Measurements from ENCODE around the gene CHRNB4. TPM values are rescaled to one million over a fixed set of nuclear protein-coding genes. Genes with fewer than 3 reads are reported as not detected.

The CHRNB4 gene
- polyA plus RNA-seq, 1 of the 3 experiments (the other 2 are of a cell fraction): 0.30 TPM

DNA sequence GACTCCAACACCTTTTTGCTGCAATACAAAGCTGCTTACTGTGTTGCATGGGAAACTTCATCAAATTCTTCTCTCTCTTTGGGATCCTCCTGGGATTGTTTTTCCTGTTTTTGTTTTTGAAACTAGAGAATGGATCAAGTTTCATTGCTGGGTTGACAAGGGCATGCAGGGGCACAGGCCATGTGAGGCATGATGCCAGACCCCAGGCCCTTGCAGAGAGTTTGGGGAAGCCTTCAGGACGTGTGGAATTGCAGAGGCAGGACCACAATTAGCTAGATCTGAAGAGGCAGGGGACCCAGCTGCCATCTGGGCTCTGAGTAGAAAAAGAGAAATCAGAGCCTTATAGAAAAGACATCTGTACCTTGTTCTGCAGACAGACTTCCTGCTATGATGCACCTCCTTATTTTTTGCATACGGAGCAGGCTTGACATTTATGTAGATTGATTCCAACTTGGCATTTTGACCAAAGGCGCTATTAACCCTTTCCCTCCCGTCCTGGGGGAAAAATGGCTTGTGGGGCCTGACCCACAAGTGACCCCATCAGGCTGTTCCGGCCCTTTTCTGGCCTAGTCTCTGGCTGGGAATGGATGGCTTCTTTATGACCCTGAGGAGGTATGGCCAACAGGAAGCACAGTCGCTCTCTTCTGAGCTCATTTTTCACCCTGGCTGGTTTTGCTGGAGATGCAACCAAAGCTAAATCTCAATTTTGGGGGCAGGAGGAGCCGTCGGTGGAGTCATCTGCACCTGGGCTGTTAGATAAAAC lies 44.3 kb upstream of the CHRNB4 start:
- TF ChIP-seq RXRA (IDR thresholded peaks at IDR 0.05; ENCODE audit: borderline replicate concordance, low read depth): no peak
- TF ChIP-seq EP300 (IDR thresholded peaks at IDR 0.05; ENCODE audit: borderline replicate concordance in 1 of 2, low read depth in 1 of 2, low read length in 1 of 2): peak in 1 of 2 experiments; percentile 65; a peak in 1 of 4 replicates
- peaks cover 0 to 53% of the 10 kb centered on the region in 2 experiments; a peak in 2 of 4 replicates for H3K4me1 ChIP-seq (ENCODE audit: control insufficient read depth in 1 of 2, insufficient read depth in 2 of 2, low read depth in 1 of 2, low read length in 1 of 2)
- no peak overlapping the region for H3K4me2 ChIP-seq
- POLR2A ChIA-PET: interaction anchor here (1.2 to 8.0 kb wide), 5 partner anchors 10 to 66 kb away, joined by 3 to 279 read pairs (median 11); partner anchors contain the start of gene CHRNB4
- CTCF ChIA-PET: interaction anchor here (1.0 to 7.8 kb wide), 8 partner anchors 13 to 66 kb away, joined by 3 to 49 read pairs (median 8); partner anchors contain the start of genes CHRNA3 and CHRNB4
- WGBS (ENCODE audit: low lambda C conversion rate): 40% methylated on average over 8 of the region's 8 CpGs
- H3K27ac ChIP-seq (ENCODE audit: low read depth in 2 of 2, low read length in 1 of 2): peak overlapping the region in 1 of 2 experiments; percentile 93; a peak in 2 of 4 replicates
- H3K36me3 ChIP-seq (replicated peaks in 1 of 2; ENCODE audit: control insufficient read depth in 1 of 2, insufficient read depth in 2 of 2, low read length in 1 of 2): no peaks in the 10 kb centered on the region
- H4K20me1 ChIP-seq (ENCODE audit: insufficient read depth): no peaks in the 10 kb centered on the region
- no peak overlapping the region for H2AFZ ChIP-seq (ENCODE audit: low read depth)
- H3K9me3 ChIP-seq: no peaks in the 10 kb centered on the region
- H3K9me2 ChIP-seq: no peaks in the 10 kb centered on the region
- DNase-seq: peak; percentile 32
- H3K9ac ChIP-seq: no peak overlapping the region
- H3K27me3 ChIP-seq (ENCODE audit: insufficient read depth): peaks cover 6% of the 10 kb centered on the region; the same call in 1 of the 2 replicates
- H3F3A ChIP-seq (replicated peaks; ENCODE audit: insufficient read depth): no peaks in the 10 kb centered on the region
- no peaks in the 10 kb centered on the region for H3K79me2 ChIP-seq (ENCODE audit: insufficient read depth)
- H3K4me3 ChIP-seq (ENCODE audit: low read depth in 2 of 2, low read length in 1 of 2): no peak overlapping the region

- WGBS (ENCODE audit: low lambda C conversion rate): 88% methylated on average over 2 of the region's 2 CpGs
- H3K4me1 ChIP-seq (ENCODE audit: control insufficient read depth in 1 of 2, insufficient read depth in 2 of 2, low read depth in 1 of 2, low read length in 1 of 2): peaks cover 0 to 58% of the 10 kb centered on the region in 2 experiments; a peak in 2 of 4 replicates
- ChIA-PET POLR2A (interaction anchor here (1.2 to 8.0 kb wide), 5 partner anchors 9 to 65 kb away, joined by 3 to 279 read pairs (median 11); partner anchors contain the start of gene CHRNB4), CTCF (interaction anchor here (1.0 to 7.8 kb wide), 7 partner anchors 12 to 67 kb away, joined by 3 to 49 read pairs (median 9); partner anchors contain the start of gene CHRNB4)
- no peaks in the 10 kb centered on the region for H3K9me2 ChIP-seq
- no peaks in the 10 kb centered on the region for H3K9me3 ChIP-seq
- no peak for DNase-seq
- H3K9ac ChIP-seq: no peak overlapping the region
- no peak overlapping the region for H3K4me3 ChIP-seq (ENCODE audit: low read depth in 2 of 2, low read length in 1 of 2)
- peak overlapping the region in 1 of 2 experiments; percentile 93; a peak in 2 of 4 replicates for H3K27ac ChIP-seq (ENCODE audit: low read depth in 2 of 2, low read length in 1 of 2)
- H3F3A ChIP-seq (replicated peaks; ENCODE audit: insufficient read depth): no peaks in the 10 kb centered on the region
- H3K27me3 ChIP-seq (ENCODE audit: insufficient read depth): peaks cover 6% of the 10 kb centered on the region; the same call in 1 of the 2 replicates
- no peak overlapping the region for H3K4me2 ChIP-seq
- H3K79me2 ChIP-seq (ENCODE audit: insufficient read depth): no peaks in the 10 kb centered on the region
- H3K36me3 ChIP-seq (replicated peaks in 1 of 2; ENCODE audit: control insufficient read depth in 1 of 2, insufficient read depth in 2 of 2, low read length in 1 of 2): no peaks in the 10 kb centered on the region
- no peaks in the 10 kb centered on the region for H4K20me1 ChIP-seq (ENCODE audit: insufficient read depth)
- no peak overlapping the region for H2AFZ ChIP-seq (ENCODE audit: low read depth)
- TF ChIP-seq NFIC (IDR thresholded peaks at IDR 0.05; ENCODE audit: borderline replicate concordance) (no peak), GATA2 (CRISPR knock-in tag; IDR thresholded peaks at IDR 0.05) (no peak), PBX3 (IDR thresholded peaks at IDR 0.05) (no peak), IRF3 (IDR thresholded peaks at IDR 0.05; ENCODE audit: low read depth, low read length) (no peak), FOSL2 (IDR thresholded peaks at IDR 0.05; ENCODE audit: borderline replicate concordance, low read depth) (no peak), USF2 (IDR thresholded peaks at IDR 0.05; ENCODE audit: borderline replicate concordance, low read depth, low read length) (no peak), MEF2A (IDR thresholded peaks at IDR 0.05; ENCODE audit: borderline replicate concordance, low read depth) (no peak), CHD2 (IDR thresholded peaks at IDR 0.05; ENCODE audit: low read length, partially characterized antibody) (no peak), RAD21 (IDR thresholded peaks at IDR 0.05; ENCODE audit: low read length) (no peak), POLR2AphosphoS5 (IDR thresholded peaks at IDR 0.05; ENCODE audit: low read depth, low read length) (no peak), SMC3 (IDR thresholded peaks at IDR 0.05; ENCODE audit: low read depth, low read length) (no peak), CTCF (IDR thresholded peaks at IDR 0.05) (no peak), YY1 (IDR thresholded peaks at IDR 0.05; ENCODE audit: low read depth) (no peak), FOXJ3 (CRISPR knock-in tag; IDR thresholded peaks at IDR 0.05) (no peak), FOXM1 (IDR thresholded peaks at IDR 0.05; ENCODE audit: low read depth) (no peak)
- TF ChIP-seq, protein P1, sequence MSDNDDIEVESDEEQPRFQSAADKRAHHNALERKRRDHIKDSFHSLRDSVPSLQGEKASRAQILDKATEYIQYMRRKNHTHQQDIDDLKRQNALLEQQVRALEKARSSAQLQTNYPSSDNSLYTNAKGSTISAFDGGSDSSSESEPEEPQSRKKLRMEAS (IDR thresholded peaks at IDR 0.05; ENCODE audit: low read depth): no peak
Observed at GRCh38 chr15:78684657-78685056, 43.6 kb upstream of the CHRNB4 start.
